Nephron (organoid): ENCODE data around the gene LYPD4.

Experiments used
- H3K27ac Mint-ChIP-seq, 3 experiments: 2 replicates each; pipeline ENCODE4 v1.8.0; 2020; ENCODE audit warnings: mixed read lengths in 3 of 3, mild to moderate bottlenecking in 2 of 3, moderate library complexity in 1 of 3
- H3K27me3 Mint-ChIP-seq: 2 replicates; pipeline ENCODE4 v1.8.0; 2021; ENCODE audit warnings: low read depth, mild to moderate bottlenecking, moderate library complexity, mixed read lengths
- H3K36me3 Mint-ChIP-seq: 2 replicates; pipeline ENCODE4 v1.8.0; 2020; ENCODE audit warnings: low read depth, mixed read lengths
- H3K4me1 Mint-ChIP-seq: 2 replicates; pipeline ENCODE4 v1.8.0; 2020; ENCODE audit warnings: mixed read lengths
- H3K4me3 Mint-ChIP-seq, 3 experiments: 2 replicates each; pipeline ENCODE4 v1.8.0; 2020; ENCODE audit warnings: mild to moderate bottlenecking in 3 of 3, mixed read lengths in 3 of 3, moderate library complexity in 2 of 3
- H3K9me3 Mint-ChIP-seq: 2 replicates; pipeline ENCODE4 v1.8.0; 2020; ENCODE audit warnings: mixed read lengths
- TF ChIP-seq, protein P1 (sequence below), 3 experiments: fragments of 200-600 bp; sonication (generic); IDR thresholded peaks; one replicate each; pipeline ENCODE4 v1.5.0; 2021; ENCODE audit warnings: antibody characterized with exemption in 3 of 3; ENCODE audit not compliant: unreplicated experiment in 3 of 3

Gene LYPD4

DNA sequence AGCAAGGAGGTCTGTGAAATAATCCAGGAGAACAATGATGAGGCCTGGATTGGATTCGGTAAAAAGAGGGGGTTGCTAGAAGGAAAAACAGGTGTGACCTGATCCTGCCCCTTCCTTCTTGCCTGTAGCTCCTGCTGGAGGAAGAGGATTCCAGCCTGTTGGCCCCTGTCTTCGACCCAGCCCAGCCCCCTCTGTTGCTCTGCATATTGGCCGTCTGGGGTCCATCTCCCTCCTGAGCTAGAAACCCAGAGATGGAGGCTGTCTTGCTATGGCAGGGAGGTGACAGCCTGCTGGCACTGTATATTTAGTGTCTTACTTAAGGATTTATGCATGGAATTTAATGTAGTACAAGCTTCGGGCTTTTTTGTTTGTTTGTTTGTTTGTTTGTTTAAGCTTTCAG is 7.0 kb upstream of the LYPD4 start:
- Mint-ChIP-seq H3K36me3 (no peaks in the 10 kb centered on the region), H3K27me3 (peaks cover 62% of the 10 kb centered on the region), H3K4me1 (no peaks in the 10 kb centered on the region), H3K9me3 (no peaks in the 10 kb centered on the region), H3K27ac (no peak overlapping the region), H3K4me3 (no peak overlapping the region)
- TF ChIP-seq, protein P1, sequence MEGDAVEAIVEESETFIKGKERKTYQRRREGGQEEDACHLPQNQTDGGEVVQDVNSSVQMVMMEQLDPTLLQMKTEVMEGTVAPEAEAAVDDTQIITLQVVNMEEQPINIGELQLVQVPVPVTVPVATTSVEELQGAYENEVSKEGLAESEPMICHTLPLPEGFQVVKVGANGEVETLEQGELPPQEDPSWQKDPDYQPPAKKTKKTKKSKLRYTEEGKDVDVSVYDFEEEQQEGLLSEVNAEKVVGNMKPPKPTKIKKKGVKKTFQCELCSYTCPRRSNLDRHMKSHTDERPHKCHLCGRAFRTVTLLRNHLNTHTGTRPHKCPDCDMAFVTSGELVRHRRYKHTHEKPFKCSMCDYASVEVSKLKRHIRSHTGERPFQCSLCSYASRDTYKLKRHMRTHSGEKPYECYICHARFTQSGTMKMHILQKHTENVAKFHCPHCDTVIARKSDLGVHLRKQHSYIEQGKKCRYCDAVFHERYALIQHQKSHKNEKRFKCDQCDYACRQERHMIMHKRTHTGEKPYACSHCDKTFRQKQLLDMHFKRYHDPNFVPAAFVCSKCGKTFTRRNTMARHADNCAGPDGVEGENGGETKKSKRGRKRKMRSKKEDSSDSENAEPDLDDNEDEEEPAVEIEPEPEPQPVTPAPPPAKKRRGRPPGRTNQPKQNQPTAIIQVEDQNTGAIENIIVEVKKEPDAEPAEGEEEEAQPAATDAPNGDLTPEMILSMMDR (IDR thresholded peaks at IDR 0.05; ENCODE audit: unreplicated experiment in 3 of 3), result no peak

DNA sequence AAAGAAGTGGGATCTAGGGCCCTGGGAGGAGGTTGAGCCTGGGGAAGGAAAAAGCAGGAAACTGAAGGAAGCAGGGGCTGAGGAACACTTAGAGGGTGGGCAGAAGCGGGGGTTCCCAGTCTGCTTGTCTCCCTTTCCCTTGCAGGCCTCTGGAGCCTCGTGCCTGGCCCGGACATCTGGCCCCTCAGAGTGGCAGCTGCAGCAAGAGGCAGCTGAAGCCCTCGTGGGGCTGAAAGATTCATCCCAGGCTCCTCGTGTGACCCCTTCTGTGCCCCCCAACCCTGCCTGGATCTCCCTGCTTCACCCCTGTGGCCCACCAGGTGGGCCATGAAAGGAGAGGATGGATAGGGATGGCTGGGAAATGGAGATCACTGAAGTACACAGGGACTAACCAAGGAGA is 5.9 kb upstream of the LYPD4 start:
- Mint-ChIP-seq H3K4me1 (no peaks in the 10 kb centered on the region), H3K36me3 (no peaks in the 10 kb centered on the region), H3K27ac (no peak overlapping the region), H3K4me3 (no peak overlapping the region), H3K9me3 (no peaks in the 10 kb centered on the region), H3K27me3 (peaks cover 68% of the 10 kb centered on the region)
- TF ChIP-seq, protein P1 (IDR thresholded peaks at IDR 0.05; ENCODE audit: unreplicated experiment in 3 of 3), result no peak

DNA sequence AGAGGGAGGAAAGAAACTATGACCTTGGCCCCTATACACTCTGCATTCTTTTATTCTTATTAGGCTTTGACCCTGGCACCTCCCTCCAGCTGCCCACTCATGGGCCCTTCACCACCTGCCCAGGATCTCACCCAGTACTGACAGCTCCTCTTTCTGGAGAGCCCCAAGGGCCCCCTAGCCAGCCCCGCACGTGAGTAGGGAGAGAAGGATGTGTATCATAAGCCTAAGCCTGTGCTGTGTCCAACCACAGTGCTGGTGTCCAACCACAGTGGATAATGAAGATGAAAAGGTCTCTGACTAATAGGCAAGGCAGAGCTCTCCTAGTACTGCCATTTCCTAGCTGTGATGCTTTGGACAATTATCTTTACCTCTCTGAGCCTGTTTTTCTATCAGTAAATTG is 4.6 kb upstream of the LYPD4 start:
- Mint-ChIP-seq H3K36me3 (no peaks in the 10 kb centered on the region), H3K27me3 (peaks cover 59% of the 10 kb centered on the region), H3K4me3 (no peak overlapping the region), H3K27ac (no peak overlapping the region), H3K9me3 (peaks cover 3% of the 10 kb centered on the region), H3K4me1 (no peaks in the 10 kb centered on the region)
- TF ChIP-seq, protein P1 (IDR thresholded peaks at IDR 0.05; ENCODE audit: unreplicated experiment in 3 of 3), result no peak

DNA sequence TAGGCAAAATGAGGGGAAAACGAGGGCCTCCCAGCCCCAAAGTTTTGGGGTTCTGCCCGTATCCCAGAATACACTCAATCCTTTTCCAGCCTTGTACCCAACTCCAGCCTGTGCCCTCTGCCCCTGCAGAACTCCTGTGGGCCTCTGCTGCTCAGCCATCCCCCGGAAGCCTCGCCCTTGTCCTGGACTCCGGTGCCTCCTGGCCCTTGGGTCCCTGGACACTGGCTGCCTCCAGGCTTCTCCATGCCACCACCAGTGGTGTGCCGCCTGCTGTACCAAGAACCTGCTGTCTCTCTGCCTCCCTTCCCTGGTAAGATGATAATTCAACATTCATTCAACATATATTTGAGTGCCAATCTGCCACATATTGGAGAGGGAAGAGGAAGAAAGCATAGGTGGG is 4.2 kb upstream of the LYPD4 start:
- TF ChIP-seq, protein P1 (IDR thresholded peaks at IDR 0.05; ENCODE audit: unreplicated experiment in 3 of 3), result no peak
- Mint-ChIP-seq H3K4me3 (no peak overlapping the region), H3K4me1 (no peaks in the 10 kb centered on the region), H3K27ac (no peak overlapping the region), H3K36me3 (no peaks in the 10 kb centered on the region), H3K9me3 (peaks cover 5% of the 10 kb centered on the region), H3K27me3 (peaks cover 62% of the 10 kb centered on the region)

DNA sequence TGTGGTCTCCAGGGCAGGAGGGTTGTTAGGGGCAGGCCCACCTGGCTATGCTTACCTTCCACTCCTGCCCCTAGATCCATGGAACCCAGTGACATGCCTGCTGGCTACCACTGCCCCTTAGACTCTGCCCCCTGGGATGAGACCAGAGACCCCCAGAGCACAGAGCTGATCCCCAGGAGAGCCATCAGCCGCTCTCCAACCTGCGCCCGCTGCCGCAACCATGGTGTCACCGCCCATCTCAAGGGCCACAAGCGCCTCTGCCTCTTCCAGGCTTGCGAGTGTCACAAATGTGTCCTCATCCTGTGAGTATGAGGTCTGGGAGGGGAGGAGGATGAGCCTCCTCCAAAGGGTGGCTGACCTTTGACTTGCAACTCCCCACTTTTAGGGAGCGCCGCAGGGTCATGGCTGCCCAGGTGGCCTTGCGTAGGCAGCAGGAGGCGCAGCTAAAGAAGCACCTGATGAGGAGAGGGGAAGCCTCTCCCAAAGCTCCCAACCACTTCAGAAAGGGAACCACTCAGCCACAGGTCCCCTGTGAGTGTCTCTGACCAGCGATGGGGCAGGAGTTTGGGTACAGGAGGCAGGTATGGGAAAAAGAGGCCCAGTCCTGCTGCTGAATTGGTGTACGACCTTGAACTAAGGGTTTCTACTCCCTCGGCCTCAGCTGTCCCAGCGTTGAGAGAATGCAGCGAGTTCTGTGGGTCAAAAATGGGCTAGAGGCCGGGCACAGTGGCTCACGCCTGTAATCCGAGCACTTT is 3.0 kb upstream of the LYPD4 start:
- peaks cover 57% of the 10 kb centered on the region for H3K27me3 Mint-ChIP-seq
- TF ChIP-seq, protein P1 (IDR thresholded peaks at IDR 0.05; ENCODE audit: unreplicated experiment in 3 of 3), result no peak

DNA sequence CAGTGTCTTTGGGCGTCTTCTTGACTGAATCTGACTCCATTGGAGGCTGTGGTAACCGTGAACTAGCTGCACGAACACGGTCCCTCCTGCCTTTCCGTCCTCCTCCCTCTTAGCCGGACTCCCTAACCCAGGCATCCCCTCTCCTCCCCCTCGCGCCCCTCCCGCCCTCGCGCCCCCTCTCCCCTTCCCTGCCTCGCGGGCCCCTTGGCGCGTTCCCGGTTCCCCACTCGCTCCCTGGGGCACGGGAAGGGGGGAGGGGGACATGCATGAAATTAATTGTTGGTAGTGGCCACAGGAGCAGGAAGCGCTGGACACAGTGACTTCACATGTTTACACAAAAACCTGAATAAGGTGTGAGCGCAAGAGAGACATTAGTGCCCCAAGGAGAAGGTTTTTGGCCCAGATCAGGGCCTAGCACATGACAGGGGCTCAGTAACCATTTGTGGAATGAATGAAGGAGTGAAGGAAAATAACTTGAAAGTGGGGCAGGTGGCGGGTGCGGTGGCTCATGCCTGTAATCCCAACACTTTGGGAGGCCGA is 638 bp upstream of the LYPD4 start:
- no peak overlapping the region for H3K27ac Mint-ChIP-seq
- TF ChIP-seq, protein P1 (IDR thresholded peaks at IDR 0.05; ENCODE audit: unreplicated experiment in 3 of 3), result no peak
- no peaks in the 10 kb centered on the region for H3K4me1 Mint-ChIP-seq

More for the DNA sequence above, 3.0 kb upstream of the LYPD4 start:
- Mint-ChIP-seq H3K4me1 (no peaks in the 10 kb centered on the region), H3K27ac (no peak overlapping the region), H3K9me3 (peaks cover 5% of the 10 kb centered on the region), H3K4me3 (no peak overlapping the region), H3K36me3 (no peaks in the 10 kb centered on the region)

More for the DNA sequence above, 638 bp upstream of the LYPD4 start:
- peaks cover 41% of the 10 kb centered on the region for H3K27me3 Mint-ChIP-seq
- H3K4me3 Mint-ChIP-seq, result no peak overlapping the region
- H3K9me3 Mint-ChIP-seq, result peaks cover 5% of the 10 kb centered on the region
- H3K36me3 Mint-ChIP-seq, result no peaks in the 10 kb centered on the region
